Metanephros (tissue), 2 donors: ENCODE data around the gene PKD1. TPM values are rescaled to one million over a fixed set of nuclear protein-coding genes. Genes with fewer than 3 reads are reported as not detected.

Experiments used
- small RNA-seq: library from RNA; depleted of rRNA; stranded (forward); fragments of <200 nt; gene quantifications from one replicate; pipeline ENCODE3, GENCODE V24; 2014; ENCODE audit warnings: low replicate concordance
- total RNA-seq: library from RNA; depleted of rRNA; stranded (reverse); fragments of >200 nt; gene quantifications from one replicate; pipeline ENCODE4 v1.2.3, GENCODE V29; 2014

PKD1 gene
- total RNA-seq: 162 TPM

DNA sequence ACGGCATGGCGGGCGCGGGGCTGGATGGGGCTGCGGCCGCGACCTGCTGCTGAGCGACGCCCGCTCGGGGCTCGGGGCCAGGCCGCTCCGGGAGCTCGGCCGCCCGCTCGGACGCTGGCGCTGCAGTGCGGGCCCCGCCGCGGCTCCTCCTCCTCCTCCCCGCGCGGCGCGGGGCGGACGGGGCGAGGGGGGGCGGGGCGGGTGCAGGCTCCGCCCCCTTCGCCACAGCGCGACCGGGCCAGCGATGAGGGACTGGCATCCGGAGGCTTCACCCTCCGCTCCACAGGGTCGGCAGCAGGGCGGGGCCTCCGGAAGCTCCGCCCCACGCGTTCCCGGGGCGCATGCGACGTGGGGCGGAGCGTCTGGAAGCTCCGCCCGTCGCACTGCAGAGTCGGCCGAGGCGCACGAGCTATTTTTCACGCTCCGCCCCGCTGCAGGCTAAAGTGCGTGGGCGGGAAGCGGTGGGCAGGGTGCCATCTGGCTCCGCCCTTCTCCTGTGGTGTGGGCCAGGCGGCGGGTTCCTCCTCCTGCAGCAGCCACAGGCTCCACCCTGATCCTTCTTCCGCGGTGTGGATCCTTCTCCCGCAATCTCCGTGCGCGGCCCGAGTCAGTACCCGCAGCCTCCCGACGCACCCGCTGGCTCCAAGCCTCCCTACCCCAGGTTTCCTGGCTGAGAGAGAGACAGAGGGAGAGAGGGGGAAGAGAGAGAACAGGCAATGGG is at the start of gene PKD1:
Gene PKD1, minus strand, starts transcription at position 129 of the 721 bp plus-strand sequence. CDS start 209 bp downstream, outside the sequence.

DNA sequence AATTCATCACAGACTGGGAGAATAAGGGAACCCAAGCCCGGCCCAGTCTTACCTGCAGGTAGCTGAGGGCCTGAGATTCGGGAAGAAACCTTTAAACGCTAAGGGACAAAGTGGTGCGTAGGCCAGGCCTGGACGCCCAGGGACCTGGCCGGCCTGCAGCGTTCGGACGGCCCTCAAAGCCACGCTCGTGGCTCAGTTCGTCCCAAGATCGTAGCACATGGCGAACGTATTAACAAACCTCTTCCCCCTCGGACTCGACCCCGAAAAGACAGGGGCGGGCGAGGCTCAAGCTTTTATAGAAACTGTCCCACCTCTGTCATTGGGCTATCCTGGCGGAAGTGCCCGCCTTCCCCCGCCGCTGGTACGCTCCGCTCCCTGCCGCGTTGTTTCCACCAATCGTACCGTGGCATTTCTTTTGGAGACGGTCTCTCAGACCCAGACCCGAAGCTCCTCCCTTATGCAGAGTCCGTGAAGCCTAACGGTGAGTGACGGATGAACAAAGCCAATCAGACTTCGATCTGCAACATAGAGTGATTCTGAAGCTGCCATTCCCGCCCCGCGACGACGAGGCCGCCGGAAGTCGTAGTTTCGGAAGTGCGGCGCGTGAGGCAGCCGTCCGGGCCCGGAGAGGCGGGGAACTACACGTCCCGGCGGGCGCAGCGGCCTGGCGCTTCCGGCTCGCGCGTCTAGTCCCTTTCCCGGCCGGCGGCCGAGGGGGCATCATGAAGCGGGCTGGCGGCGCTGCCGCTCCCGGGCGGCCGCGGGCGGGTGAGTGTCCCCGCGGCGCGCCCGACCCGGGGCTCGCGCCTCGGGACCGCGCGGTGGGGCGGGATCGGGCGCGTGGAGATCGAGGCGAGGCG is 19.6 kb upstream of the PKD1 start, which contains the start of gene TRAF7:
Gene TRAF7, plus strand, starts transcription at position 692 of the 860 bp plus-strand sequence. CDS start 8,139 bp downstream, outside the sequence.

DNA sequence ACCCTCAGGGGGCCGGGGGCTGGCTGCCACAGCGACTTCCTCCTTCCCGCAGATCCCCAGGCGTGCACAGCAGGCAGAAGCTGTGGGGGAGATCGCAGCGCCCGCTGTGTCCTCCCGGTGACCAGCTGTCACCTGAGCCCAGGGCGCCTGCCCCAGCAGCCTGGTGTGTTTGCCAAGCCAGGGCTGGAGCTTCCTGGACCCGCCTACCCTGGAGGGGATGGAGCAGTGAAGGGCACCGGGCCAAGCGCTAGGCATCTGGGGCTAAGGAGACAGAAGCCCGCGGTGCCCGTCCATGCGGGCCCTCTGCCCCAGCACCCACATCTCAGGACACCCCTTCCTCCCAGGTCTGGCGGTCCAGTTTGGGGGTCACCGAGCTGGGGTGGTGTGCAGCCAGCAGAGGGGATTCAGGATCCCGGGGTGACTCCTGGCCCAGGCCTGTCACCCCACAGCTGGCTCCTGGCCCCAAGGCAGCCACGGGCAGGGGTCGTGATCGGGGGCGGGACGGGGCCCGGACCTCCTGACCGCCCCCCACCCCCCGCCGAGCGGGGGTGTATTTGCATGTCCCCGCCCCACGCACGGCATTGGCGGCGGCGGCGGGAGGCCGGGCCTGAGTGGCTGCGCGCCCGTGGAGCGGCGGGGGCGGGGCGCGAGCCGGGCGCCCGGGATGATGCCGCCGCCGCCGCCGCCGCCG is 12.4 kb upstream of the PKD1 start, which contains the start of gene RAB26:
Gene RAB26, plus strand, starts transcription at position 645 of the 691 bp plus-strand sequence. CDS start 159 bp downstream, outside the sequence.

DNA sequence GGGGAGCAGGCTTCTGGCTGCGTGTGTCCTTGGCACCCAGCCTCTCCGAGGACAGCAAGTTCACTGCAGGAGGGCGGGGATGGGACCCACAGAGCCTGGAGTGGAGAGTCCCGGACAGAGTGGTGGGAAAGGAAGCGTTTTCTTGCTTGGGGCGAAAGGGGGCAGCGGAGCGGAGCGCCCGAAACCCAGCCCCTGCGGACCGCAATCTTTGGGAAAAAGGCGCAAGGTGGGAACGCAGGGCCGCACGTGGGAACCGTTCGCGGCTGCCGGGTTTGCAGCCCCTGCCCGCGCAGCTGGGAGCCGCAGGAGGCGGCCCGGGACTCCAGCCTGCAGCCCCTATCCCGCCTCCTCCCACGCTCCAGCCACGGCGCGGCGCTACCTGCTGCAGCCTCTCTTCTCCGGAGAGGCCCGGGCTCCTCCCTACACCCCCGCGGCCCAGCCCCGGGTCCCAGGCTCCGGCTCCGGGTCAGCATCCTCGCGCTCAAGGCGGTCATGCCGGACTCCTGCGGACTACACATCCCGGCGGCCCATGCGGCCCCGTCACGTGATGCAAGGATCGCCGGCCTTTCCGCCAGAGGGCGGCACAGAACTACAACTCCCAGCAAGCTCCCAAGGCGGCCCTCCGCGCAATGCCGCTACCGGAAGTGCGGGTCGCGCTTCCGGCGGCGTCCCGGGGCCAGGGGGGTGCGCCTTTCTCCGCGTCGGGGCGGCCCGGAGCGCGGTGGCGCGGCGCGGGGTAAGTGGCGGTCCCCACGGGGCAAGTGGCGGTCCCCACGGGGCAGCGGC is 88.2 kb downstream of the PKD1 start, which contains the start of the genes NTHL1 and TSC2:
Gene NTHL1, minus strand, starts transcription at position 505 of the 786 bp plus-strand sequence. Its CDS starts 11 bp downstream, at position 494.
Gene TSC2, plus strand, starts transcription at position 656 of the 786 bp plus-strand sequence. CDS start 631 bp downstream, outside the sequence.

Small RNAs within 50 kb of the gene (small RNA-seq; reads per million reads assigned to genes)
- gene MIR1225: not detected
- not detected for gene MIR3180-5
- not detected for gene MIR4516
- not detected for gene RF00019
- gene SNORD60: not detected

Other genes with a start within 250 kb of the PKD1 start
- 1.2 TPM for gene HS3ST6, start 217.5 kb downstream of the PKD1 start, total RNA-seq
- gene MSRB1, start 192.7 kb downstream of the PKD1 start, total RNA-seq: 22.4 TPM
- 33.3 TPM for gene RPL3L, start 181.2 kb downstream of the PKD1 start, total RNA-seq
- gene NDUFB10, start 176.4 kb downstream of the PKD1 start, total RNA-seq: 130 TPM
- gene RPS2, start 171.1 kb downstream of the PKD1 start, total RNA-seq: 2,517 TPM
- gene RNF151, start 169.0 kb downstream of the PKD1 start, total RNA-seq: not detected
- gene TBL3, start 163.8 kb downstream of the PKD1 start, total RNA-seq: 32.2 TPM
- 0.47 TPM for gene NOXO1, start 154.4 kb downstream of the PKD1 start, total RNA-seq
- 24.6 TPM for gene GFER, start 151.7 kb downstream of the PKD1 start, total RNA-seq
- gene SYNGR3, start 145.9 kb downstream of the PKD1 start, total RNA-seq: 3.2 TPM
- gene ZNF598, start 126.1 kb downstream of the PKD1 start, total RNA-seq: 20.9 TPM
- 7.0 TPM for gene NPW, start 116.1 kb downstream of the PKD1 start, total RNA-seq
- 109 TPM for gene NHERF2, start 109.0 kb downstream of the PKD1 start, total RNA-seq
- gene NTHL1, start 88.1 kb downstream of the PKD1 start, total RNA-seq: 24.0 TPM
- 139 TPM for gene TSC2, start 87.9 kb downstream of the PKD1 start, total RNA-seq
- 0.58 TPM for gene RAB26, start 12.7 kb upstream of the PKD1 start, total RNA-seq
- 40.6 TPM for gene TRAF7, start 19.9 kb upstream of the PKD1 start, total RNA-seq
- gene CASKIN1, start 60.7 kb upstream of the PKD1 start, total RNA-seq: 1.6 TPM
- 31.9 TPM for gene MLST8, start 69.6 kb upstream of the PKD1 start, total RNA-seq
- gene BRICD5, start 75.0 kb upstream of the PKD1 start, total RNA-seq: 5.4 TPM
- 14.0 TPM for gene PGP, start 78.9 kb upstream of the PKD1 start, total RNA-seq
- 37.2 TPM for gene E4F1, start 87.7 kb upstream of the PKD1 start, total RNA-seq
- gene DNASE1L2, start 100.5 kb upstream of the PKD1 start, total RNA-seq: 1.3 TPM
- 51.0 TPM for gene ECI1, start 115.7 kb upstream of the PKD1 start, total RNA-seq
- 78.3 TPM for gene RNPS1, start 132.2 kb upstream of the PKD1 start, total RNA-seq
- gene ABCA3, start 204.8 kb upstream of the PKD1 start, total RNA-seq: 7.3 TPM